DMS53 (cell line): ENCODE measurements around the gene XPR1.

Experiments
- DNase-seq: peaks from one replicate; lab custom pipeline; 2025; lab: John Stamatoyannopoulos, UW

The XPR1 gene

DNA sequence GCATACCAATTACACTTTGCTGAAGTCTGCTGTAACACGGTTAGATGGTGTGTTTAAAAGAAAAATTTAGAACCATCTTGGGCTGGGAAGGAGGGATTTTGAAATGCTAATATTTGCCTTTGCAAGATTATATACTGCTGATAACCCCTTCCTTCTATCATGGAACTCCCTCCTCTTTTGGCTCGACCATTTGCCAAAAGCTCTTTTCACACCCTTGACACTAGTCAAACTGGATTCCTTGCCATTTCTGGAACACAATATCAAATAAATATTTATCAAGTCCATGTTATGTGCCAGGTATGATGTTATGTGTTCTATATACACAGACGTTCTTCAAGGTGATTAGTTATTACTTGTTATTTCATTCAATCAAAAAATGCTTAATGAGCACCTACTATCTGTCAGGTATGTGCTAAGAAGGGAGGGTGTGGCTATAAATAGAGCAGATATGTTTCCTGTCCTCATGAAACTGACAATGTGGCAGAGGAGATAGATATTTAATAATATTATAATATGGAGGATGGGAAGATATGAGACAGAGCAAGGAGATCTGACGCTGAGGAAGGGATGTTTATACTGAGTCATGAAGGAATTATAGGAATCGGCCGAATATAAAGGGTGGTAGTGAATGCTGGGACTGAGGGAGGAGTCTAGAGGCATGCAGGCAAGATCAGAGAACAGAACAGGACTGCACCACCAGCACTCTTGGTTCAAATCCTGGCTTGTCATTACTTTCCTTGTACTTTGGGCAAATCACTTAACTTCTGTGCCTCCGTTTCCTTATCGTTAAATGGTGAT, 16.1 kb upstream of the XPR1 start:
- DNase-seq, result no peak

DNA sequence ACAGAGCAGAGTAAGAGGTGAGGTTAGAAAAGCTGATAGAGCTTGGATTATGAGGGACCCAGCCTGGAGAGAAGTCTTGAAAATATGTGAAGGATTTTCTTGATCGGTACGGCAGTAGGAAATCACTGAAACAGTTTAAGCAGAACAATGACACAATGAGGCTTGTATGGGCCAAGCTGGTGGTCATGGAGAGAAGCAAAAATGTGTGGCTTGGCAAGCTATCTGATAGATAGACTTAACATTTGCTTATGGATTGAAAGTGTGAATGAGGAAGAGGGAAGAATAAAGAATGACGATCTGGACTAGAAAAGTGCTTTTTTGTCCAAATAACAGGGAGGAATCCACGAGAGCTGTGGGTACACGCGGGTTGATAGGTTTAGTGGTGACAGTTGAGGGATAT, 15.4 kb upstream of the XPR1 start:
- DNase-seq, result no peak

DNA sequence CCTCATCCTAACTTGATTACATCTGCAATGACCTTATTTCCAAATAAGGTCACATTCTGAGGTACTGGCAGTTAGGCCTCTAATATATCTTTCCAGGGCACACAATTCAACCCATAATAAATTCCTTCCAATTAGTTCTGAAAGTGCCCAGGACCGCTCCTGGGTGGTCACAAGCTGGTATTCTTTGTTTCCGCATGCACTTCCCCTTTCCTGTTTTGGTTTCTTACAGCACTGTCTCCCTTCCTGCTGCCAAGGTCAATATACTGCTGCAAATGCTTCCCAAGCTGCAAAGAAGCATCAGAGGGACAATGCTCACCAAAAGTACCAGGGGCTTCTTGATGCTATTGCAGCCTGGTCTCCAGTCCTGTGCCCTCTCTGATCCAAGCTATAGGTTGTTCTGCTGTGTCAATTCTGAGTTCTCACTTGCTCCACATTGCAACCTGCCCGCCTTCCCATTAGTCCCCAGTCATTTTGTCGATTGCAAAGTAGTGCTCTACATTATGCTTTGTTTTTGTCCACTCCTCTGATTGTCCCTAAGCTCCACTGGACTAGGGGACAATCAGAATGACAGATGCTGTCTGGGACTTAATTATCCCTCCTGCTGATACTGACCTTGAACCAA, 13.9 kb upstream of the XPR1 start:
- DNase-seq, result no peak

DNA sequence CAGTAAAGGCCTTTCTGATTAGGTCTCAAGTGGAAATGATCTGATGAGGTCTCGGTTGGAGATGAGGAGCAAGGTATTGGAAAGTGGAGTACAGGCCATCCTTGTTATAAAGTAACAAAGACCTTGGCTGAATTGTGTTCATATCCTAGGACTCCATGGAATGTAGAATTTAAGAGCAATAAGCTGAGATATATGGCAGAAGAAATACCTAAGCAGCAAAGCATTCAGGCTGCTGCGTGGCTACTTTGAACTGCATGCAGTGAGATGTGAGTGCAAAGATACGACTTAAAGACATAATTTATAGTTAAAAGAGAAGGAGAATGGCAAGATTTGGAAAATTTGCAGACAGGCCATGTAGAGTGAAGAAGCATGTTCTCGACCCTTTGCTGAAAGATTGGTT, 11.2 kb upstream of the XPR1 start:
- no peak for DNase-seq

DNA sequence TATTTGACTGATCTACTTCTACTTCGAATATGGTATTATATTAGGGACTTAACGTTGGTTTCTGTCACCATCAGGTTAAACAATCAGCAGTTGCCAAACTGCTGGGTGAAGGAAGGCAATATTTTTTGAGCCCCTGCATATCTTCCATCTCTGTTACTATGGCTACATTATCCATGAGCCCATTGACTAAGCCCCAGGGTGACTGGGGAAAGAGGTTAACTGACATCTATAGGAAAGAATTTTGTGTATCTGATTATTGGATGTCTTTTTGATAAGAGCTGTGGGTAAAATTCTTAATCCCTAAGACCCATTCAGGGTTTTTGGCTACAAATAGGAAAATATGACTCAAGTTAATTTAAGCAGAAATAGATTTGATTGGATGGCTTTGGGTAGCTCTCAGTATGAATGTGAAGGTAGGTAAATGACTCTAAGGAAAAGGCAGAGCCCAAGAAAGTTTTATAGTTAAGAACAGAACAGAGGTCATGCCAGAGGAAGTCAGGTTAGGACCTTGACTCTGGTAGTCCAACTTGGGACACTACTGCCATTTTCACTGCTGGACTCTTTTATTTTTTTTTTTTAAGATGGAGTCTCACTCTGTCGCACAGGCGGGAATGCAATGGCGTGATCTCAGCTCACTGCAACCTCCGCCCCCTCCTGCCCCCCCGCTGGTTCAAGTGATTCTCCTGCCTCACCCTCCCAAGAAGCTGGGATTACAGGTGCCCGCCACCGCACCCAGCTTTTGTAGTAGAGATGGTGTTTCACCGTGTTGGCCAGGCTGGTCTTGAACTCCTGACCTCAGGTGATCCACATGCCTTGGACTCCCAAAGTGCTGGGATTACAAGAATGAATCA, 8.9 kb upstream of the XPR1 start:
- no peak for DNase-seq

DNA sequence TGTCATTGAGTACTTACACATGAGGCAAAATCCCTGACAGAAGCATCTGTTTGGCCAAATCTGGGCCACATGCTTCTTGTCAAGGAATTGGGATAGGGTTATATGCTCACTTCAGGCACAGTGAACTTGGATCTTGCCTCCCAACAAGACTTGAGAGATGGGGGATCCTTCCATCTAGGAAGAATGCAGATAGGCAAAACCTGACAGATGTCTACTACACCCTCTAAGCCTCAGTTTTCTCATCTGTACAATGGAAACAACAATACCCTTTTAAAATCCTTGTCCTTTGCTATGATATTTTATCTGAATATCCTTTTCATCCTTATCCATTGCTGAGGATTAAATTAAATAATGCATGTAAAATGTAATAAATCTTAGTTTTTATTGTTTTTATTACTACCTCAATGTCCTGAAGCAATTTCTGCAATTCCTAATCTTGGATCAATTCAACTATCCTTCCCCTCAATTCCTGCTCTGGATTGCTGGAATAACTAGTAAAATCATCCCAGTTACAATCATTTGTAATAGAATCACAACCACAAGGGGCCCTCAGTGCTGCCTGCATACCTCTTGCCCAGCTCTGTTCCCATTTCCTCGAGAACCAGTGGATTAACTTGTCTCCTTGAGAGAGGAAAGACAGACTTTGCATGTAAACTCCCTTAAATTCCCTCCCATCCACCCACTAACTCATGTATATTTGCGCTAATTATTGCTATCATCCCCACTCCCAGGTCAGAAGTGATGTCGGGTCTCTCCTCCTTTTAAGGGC, 8.1 kb upstream of the XPR1 start:
- DNase-seq, result peak; percentile 36

DNA sequence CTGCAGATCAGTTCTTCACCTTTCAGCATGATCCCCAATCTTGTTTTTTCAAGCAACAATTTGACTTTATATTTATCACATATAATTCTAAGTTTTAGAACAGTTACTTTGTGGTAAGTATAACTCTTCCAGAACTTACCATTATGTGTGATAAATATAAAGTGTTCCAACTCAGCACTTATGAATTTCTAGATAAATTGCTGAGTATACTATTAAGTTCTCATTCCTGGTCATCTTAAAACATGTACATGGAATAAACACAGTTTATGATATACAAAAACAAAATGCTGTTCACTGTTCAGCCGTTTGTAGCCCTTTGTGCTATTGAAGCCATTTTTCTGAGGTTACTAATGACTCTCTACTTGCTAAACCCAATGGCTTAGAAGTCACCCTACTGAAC, 5.1 kb upstream of the XPR1 start:
- DNase-seq, result no peak

DNA sequence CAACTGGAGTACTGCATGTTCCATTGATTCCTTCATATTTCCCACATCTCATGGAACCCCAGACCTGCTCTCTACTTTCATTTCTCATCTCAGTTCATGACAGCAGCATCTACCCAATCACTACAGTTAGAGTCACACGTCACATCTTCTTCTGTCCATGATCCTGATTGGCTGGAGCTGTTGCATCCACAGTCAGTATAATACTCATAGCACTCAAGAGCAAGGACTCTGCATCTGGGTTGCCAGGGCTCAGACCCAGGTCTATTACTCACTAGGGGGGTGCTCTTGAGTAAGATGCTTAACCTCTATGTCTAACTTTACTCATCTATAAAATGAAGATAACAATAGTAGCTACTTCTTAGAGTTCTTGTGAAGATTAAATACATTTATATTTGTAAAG, 4.4 kb upstream of the XPR1 start:
- DNase-seq, result no peak

DNA sequence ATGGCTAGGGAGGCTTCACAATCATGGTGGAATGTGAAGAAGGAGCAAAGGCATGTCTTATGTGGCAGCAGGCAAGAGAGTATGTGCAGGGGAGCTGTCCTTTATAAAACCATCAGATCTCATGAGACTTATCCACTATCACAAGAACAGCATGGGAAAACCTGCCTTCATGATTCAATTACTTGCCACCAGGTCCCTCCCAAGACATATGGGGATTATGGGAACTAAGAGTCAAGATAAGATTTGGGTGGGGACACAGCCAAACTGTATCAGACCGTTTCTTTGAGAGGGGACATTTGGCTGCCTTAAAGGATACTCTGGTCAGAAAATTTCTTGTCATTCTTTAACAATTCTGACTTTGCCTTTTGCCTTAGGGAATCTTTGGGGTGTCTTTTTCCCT, 3.2 kb upstream of the XPR1 start:
- no peak for DNase-seq

DNA sequence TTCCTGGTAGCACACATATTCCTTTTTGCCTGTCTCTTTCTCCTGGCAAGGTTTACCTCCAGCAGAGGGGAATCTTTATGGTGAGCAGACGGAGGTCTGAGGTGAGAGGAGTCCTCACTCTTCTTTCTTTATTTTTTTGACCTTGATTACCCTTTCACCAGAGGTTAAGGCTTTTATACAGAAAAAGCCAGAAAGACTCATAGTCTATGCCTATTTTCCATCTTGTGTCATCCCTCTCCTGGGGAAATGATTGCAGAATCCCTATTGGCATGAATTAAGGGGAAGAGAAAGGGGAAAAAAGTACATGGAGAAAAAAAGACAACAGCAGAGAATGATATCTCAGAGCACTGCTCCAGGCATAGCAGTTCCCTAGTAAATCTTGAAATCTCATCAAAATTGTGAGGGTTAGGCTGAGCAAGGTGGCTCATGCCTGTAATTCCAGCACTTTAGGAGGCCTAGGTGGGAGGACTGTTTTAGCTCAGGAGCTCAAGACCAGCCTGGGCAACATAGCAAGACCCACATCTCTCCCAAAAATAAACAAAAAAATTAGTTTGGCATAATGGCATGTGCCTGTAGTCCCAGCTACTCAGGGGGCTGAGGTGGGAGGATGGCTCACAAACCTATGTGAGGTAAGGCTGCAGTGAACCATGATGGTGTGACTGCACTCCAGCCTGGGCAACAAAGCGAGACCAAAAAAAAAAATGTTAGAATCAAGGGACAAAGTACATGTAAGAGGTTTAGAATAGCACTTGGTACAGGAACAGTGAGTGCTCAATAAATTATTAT, 1.2 kb upstream of the XPR1 start:
- DNase-seq, result no peak

DNA sequence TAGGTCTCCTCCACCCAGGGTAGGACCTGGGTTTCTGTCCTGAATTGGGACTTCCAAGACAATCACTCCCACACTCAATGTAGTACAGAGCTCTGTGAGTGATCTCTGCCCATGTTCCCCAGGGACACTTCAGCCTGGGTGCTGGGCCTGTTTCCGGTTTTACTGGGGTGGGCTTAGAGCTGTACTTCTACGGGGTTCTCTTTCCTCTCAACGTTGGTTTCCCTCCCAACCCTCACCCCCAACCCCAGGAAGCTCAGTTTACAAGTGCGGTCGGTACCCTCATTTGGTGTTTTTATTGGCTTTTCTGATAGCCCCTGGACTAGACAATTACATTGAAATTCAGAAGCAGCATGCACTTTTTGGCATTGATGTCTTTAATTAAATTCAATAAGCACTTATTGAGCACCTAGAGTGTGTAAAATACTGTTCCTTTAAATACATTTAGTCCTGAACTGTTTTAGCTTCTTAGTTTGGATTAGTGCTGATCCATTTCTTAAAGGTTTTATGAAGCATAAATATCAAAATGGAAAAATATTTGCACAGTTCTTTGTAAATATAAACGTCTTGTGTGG, 542 bp upstream of the XPR1 start:
- no peak for DNase-seq

DNA sequence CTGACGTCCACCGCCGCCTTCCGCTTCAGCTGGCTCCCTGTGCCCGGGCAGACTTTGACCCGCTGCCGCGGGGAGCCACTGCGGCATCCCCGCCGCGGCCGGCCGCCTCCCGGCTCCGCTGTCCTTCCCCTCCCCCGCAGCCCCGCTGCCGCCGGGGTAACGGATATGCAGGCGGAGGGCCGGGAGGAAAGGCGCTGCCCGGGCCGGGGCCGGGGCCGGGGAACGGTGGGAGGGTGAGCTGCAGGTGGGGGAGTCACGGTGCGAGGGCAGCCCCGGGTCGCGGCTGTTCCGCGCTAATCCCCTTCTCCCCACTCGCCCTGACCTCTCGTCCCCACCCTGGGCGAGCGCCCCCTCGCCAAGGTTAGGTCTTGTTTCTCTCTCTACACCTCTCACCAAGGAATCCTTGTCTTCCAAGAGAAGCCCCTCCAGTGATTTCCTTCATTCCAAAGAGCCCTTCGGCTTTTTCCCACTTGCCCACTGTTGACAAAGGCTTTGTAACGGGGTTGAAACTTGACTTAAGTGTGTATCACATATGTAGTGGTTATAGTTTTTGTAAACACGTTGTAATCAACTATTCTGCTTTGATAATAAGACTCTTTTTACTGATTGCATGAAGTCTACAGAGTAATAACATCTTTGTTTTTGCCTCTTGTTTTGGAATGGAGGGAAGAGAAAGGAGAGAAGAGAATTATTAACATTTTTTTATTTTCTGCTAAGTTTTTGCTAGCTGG, 669 bp downstream of the XPR1 start:
- DNase-seq, result peak; percentile 90

DNA sequence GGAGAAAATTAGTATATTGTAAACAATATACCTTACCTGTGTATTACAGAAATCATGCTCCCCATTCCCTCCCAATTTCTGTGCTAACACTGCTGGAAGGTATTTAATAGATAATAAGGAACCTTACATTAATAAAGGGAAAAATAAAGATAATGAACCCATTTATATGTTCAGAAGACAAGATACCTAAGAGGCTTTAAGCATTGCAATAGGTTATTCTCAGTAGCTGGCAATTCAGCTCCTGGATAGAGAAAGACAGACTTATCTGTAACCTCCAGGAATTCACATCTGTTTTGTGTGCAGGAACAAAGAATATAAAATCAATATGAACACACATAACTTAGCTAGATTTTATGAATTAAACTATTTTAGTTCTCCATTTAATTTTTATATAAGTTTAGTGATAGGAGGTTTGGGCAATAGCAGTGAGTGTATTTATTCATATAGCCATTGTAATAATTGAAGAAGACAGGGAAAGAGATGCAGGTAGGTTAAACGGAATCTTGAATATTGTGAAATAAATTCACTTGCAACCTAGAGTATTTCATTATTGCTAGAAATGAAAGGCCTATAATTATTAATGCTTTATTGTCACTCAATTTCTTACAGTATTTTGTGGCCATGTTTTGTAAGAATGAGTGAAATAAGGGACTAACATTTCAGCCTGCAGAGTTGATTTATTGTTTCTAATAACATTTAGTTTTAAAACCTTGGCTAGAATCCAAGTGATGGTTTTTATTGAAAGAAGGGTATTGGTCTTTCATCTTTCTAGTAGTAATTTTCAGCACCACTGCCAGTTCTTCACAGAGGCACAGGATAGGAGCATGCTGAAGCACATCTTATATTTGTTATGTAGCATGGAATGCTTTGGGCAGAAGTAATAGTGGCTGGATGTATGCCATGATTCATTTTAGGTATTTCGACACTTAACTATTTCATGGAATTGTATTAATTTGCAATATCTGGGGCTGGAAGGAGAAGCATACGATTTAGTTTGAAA, 1.5 kb downstream of the XPR1 start:
- DNase-seq, result peak; percentile 24

DNA sequence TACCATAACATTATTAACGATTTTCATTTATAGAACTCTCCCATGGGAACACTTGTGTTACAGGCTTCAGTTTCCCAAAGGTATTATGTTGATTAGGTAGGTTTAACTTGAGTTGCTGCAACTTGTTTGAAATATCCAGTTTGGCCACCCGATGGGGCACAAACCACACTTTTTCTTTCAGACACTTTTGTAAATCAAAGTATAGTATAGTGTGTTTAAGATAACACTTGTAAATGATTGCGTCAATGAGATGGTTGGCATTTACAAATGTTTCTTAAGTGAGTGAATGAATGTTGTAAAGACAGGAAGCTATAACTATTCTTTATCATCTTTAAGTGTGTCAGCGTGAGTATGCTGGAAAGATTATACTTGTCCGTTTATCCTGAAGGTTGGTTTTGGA, 4.3 kb downstream of the XPR1 start:
- peak; percentile 9 for DNase-seq

DNA sequence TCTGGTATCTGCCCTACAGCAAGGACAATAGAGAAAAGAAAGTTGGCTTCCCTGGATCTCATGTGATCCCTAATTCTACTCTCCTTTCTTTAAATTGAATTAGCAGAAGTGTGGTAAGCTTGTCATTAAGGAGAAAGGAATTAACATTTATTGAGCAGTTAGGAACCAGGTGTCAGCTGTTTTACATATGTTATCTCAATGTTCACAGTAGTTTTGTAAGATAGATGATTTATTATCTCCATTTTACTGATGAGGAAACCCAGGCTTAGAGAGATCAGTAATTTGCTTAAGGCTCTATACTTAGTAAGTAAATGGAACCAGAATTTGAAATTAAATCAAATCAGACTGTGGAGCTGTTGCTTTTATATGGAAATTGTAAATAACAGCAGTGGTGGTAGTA, 8.0 kb downstream of the XPR1 start:
- DNase-seq, result no peak

DNA sequence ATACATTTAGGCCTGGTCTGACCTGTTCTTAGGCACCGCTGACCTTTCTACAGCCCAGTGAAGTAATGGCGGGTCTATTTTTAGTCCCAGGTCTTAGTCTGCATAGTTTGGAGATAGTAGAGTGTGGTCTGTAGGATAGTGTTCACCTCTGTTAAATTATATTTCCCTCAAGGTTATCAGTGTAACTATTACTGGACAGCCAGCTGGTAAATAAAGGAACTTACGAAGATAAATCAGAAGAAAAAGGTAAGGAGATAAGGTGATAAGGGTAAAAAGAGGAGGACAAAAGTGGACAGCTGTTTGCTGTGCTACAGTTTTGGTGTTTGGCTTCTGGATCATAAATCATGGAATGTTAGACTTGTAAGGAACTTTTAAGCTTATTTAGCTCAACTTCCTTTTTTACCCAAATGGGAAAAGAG, 8.7 kb downstream of the XPR1 start:
- DNase-seq, result no peak

DNA sequence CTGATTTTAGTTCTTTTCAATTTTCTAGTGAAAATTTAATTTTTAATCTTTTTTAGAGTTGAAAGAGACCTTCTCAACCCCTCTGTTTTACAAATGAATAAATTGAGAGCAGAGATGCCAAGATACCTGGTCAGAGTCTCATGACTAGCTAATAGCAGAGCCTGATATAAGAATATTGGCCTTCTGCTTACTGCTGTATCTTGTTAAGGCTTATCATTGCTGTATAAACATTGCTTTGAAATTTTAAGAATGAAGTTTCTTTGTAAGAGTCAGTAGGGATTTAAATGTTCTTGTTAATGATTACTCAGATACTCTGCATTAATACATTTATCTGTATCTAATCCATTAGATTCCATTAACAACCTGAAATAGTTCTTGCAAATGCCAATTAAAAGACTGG, 9.8 kb downstream of the XPR1 start:
- DNase-seq, result no peak

DNA sequence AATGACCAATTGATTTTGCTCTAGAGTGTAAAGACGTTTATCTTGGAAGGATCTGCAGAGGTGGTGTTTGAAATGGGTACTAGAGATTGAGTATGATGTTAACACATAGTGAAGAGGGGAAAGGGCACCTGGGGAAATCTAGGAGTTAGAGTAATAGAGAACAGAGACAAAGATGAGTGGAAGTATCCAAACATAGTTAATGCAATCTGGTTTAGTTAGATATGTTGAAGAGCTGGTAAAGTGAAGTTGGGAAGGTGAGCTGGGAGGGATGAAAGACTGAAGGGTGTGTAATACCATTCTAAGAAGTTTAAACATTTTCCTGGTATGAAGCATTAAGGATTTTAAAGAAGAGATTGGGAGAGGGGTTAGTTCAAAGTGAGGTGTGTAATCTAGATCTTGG, 11.0 kb downstream of the XPR1 start:
- DNase-seq, result no peak

DNA sequence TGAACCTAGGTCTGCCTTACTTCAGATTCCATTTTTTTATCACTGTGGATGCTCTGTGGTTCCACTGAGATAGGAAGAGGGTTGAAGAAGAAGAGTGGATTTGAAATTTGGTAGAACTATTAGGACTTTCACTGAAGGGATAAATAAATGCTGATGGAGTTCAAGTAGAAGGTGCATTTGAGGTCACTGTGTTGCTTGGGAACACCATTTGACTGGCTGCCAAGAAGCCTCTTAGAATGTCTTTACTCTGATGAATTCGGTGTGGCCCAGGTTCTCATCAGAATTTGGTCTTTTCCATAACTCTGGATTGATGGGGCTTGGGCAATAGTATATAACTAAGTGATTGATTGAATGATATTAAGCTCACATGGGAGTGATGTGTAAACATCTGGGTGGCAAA, 11.9 kb downstream of the XPR1 start:
- no peak for DNase-seq
